ENCODE measurements around the gene BOD1L2. TPM values are rescaled to one million over a fixed set of nuclear protein-coding genes. Genes with fewer than 3 reads are reported as not detected.

BOD1L2 gene
- polyA plus RNA-seq (2012; ENCODE audit: missing spikeins), result not detected

DNA sequence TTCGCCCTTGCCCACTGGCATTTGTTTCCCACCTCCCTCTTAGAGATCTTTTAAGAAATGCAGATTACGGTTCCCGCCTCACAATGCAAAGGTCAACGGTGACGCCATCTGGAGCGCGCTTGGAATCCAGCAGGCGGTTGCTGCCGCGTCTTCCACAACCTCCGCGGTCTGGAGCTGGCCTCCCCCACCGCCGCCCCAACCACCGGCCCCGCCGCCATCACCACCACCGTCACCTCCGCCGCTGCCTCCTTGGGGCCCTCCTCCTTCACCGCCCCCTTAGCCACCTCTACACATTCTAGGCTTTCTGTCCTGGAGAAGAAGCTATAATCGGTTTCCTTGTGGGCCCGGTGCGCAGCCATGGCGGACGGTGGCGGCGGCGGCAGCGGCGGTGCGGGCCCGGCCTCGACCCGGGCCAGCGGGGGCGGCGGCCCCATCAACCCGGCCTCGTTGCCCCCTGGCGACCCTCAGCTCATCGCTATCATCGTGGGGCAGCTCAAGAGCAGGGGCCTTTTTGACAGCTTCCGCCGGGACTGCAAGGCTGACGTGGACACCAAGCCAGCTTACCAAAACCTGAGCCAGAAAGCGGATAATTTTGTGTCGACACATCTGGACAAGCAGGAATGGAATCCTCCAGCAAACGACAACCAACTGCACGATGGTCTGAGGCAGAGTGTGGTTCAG lies at the start of gene BOD1L2:
TSS of gene BOD1L2 (plus strand) at position 132 of the 681 bp plus-strand sequence. CDS start at position 358, 226 bp downstream.
- DNase-seq (ENCODE audit: insufficient read length), result no peak
- TF ChIP-seq POLR2A (IDR thresholded peaks at IDR 0.05; ENCODE audit: low read depth, low read length) (no peak), POLR2AphosphoS5 (IDR thresholded peaks at IDR 0.05; ENCODE audit: low read depth, low read length) (no peak), TAF1 (IDR thresholded peaks at IDR 0.05; ENCODE audit: borderline replicate concordance, low read depth, low read length) (no peak)
- no peak for FAIRE-seq

DNA sequence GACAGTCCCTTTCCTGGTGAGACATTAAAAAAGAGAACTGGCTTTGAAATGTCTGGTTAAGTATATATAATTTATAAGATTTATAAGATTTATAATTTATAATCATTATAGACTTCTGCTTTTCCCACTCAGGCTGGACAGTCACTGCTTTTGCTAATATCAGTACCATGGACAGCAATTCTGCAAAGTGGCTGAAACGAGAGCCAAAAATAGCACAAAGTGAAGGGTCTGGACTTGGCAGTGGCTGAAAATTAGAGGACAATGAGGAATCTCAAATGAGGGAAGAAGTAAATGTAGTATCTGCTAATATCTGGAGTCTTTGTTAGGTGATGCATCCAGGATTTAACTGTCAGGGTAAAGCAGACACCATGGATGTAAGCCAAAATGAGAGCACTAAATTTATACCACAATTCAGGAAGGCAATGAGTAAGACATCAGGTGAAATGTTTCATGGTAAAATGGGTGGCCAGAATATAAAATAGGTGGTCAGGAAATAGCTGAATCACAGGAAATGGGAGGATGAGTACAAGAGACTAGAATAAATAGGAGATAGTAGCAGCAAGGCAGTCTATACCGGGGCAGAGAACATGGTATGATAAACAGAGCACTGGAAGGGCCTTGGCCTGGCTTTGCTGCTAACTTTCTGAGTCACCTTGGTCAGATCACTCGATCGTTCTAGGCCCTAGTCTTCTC lies 39.6 kb upstream of the BOD1L2 start:
- no peak for TF ChIP-seq POLR2A (IDR thresholded peaks at IDR 0.05; ENCODE audit: low read depth, low read length)
- TF ChIP-seq POLR2AphosphoS5 (IDR thresholded peaks at IDR 0.05; ENCODE audit: low read depth, low read length), result no peak
- no peak for TF ChIP-seq TAF1 (IDR thresholded peaks at IDR 0.05; ENCODE audit: borderline replicate concordance, low read depth, low read length)
- no peak for FAIRE-seq
- no peak for DNase-seq (ENCODE audit: insufficient read length)

DNA sequence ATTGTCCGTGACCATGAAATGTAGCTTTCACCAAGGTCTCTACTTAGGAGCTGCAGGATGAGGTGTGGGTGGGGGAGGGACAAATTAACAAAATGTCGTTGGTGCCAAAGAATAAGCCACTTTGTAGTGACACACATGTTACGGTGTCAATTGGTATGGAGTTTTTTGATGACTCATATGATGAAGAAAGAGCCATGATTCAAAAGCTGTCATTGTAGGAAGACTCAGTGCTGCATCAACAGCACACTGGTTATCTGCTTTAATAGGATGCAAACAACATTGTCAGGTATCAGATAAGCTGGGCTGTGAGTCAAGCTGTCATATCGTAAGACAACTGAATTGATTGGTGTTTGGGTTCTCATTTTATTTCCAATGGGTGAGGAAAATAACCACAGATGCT lies 36.6 kb upstream of the BOD1L2 start:
- TF ChIP-seq TAF1 (IDR thresholded peaks at IDR 0.05; ENCODE audit: borderline replicate concordance, low read depth, low read length) (no peak), POLR2AphosphoS5 (IDR thresholded peaks at IDR 0.05; ENCODE audit: low read depth, low read length) (no peak), POLR2A (IDR thresholded peaks at IDR 0.05; ENCODE audit: low read depth, low read length) (no peak)
- no peak for FAIRE-seq
- DNase-seq (ENCODE audit: insufficient read length), result no peak

DNA sequence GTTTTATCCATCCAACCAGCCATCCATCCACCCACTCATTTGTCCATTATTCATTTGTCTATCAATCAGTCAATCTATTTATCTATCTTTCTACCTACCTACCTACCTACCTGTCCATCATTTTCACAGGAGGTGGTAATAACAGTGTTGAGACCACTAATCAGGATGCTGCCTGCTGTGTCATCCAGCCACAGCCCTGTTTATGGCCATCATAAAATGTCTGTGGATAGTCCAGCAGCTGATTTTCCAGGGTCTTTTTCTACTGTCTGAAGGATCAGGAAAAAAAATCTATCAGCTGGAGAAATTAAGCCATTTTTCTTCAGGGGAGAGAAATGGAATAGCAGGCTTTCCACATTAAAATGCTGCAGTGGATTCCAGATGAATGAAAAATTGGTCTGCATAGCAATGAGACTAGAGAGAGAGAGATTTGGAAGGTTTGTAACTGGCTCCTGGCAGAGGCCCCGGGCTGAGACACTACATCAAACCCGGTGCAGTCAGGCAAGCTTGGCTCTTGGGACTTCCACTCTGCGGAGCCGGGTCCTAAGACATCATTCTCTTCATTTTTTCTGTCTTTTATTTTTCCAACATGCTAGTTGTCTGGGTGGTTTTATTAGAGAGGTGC lies 33.0 kb upstream of the BOD1L2 start:
- no peak for TF ChIP-seq POLR2AphosphoS5 (IDR thresholded peaks at IDR 0.05; ENCODE audit: low read depth, low read length)
- TF ChIP-seq POLR2A (IDR thresholded peaks at IDR 0.05; ENCODE audit: low read depth, low read length), result no peak
- no peak for TF ChIP-seq TAF1 (IDR thresholded peaks at IDR 0.05; ENCODE audit: borderline replicate concordance, low read depth, low read length)
- FAIRE-seq (no peak), DNase-seq (ENCODE audit: insufficient read length) (no peak)

DNA sequence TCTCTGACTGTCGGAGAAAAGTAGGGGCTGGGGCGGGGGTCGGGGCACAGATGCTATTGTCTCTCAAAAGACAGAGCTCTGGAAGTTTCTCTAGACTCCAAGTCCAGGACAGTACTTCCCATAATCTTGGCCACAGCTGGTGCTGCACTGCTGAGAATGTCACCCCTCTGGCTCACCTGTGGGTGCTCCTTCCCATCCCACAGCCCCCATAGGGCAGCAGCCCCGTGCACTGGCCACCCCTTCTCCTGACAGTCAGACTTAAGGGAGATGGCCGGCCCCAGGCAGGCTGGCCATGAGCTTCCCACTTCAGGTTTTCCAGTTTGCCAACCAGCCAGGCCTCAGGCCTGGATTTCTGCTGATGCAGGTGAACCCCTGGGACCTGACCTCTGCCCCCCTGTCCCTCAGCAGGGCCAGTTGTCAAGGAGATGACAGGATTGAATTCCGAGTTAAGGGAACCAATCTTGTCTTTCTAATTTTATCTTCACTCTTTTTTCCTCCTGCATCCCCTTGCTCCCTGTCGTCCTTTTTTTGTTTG lies 30.2 kb upstream of the BOD1L2 start:
- TF ChIP-seq TAF1 (IDR thresholded peaks at IDR 0.05; ENCODE audit: borderline replicate concordance, low read depth, low read length) (no peak), POLR2A (IDR thresholded peaks at IDR 0.05; ENCODE audit: low read depth, low read length) (no peak), POLR2AphosphoS5 (IDR thresholded peaks at IDR 0.05; ENCODE audit: low read depth, low read length) (no peak)
- DNase-seq (ENCODE audit: insufficient read length), result no peak
- FAIRE-seq, result no peak

DNA sequence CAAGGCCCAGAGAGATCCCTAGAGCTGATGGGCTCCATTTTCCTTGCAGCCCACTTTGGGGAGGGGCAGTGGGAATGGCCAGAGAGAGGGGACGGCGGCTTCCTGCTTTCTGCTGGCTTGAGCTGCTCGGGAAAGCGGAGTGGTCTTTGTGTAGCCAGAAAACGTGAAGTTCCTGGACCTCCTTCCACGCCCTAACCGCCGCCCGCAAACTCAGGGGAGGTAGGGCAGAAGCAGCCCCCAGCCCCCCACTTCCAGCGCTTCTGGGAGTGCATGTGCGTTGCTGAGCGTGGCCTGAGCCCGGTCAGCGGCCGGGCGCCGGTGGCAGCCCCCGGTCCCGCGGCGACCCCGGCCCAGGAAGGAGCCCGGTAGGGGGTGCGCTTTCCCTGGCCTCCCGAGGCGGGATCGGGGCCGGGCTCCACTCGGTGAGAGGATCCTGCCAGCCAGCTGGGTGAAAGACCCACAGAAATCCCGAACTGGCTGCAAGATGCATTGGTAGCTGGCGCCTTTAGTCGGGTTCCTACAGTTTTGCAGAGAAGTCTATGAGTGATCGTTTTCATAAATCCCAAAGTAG lies 25.3 kb upstream of the BOD1L2 start:
- TF ChIP-seq POLR2A (IDR thresholded peaks at IDR 0.05; ENCODE audit: low read depth, low read length) (no peak), POLR2AphosphoS5 (IDR thresholded peaks at IDR 0.05; ENCODE audit: low read depth, low read length) (no peak), TAF1 (IDR thresholded peaks at IDR 0.05; ENCODE audit: borderline replicate concordance, low read depth, low read length) (no peak)
- DNase-seq (ENCODE audit: insufficient read length), result no peak
- FAIRE-seq, result no peak

DNA sequence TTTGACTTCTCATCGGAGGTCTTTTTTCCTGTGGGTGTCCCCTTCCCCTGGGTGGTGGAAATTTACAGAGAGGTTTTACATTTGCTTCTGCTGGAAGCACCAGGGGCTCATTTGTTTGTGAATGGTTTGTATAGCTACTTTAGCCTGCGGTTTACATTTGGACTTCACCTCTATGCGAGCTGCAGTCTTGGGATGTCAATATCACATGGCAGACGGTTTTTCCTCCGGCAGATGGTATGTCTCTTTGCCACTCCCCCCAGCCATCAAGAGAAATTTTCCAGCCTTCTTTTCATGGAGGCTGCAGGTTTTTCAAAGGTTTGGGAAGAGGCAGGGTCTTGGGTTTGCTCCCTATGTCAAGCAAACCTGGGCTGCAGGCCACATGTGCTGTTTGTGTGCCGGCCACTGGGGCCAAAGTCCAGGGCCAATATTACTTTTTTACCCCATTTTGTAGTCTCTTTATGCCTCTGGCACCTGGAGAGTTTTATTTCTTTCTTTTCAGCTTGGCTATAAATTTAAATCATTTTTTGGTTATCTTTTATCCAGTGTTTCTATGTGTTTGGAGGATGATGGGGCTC lies 23.9 kb upstream of the BOD1L2 start:
- DNase-seq (ENCODE audit: insufficient read length) (no peak), FAIRE-seq (no peak)

DNA sequence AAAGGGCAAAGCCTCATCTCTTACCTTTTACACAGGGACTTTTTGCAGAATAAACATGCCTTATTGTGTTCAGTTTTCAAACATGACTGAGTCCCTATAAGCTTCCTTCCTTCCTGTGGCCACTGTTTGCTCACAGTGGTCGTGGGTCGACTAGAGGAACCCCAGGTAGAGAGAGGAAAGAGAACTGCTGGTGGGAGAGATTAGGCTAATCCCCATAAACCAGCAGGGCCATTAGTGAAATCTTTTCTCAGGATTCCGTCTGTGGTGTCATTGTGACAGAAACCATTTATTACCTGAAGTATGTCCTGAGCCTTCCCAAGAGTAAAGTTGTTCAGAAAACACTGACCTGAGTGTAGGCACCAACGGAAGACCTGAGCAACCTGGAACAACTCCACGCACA lies 21.3 kb upstream of the BOD1L2 start:
- DNase-seq (ENCODE audit: insufficient read length) (no peak), FAIRE-seq (no peak)
- TF ChIP-seq POLR2A (IDR thresholded peaks at IDR 0.05; ENCODE audit: low read depth, low read length) (no peak), TAF1 (IDR thresholded peaks at IDR 0.05; ENCODE audit: borderline replicate concordance, low read depth, low read length) (no peak), POLR2AphosphoS5 (IDR thresholded peaks at IDR 0.05; ENCODE audit: low read depth, low read length) (no peak)

More for the DNA sequence above, 23.9 kb upstream of the BOD1L2 start:
- TF ChIP-seq POLR2AphosphoS5 (IDR thresholded peaks at IDR 0.05; ENCODE audit: low read depth, low read length) (no peak), POLR2A (IDR thresholded peaks at IDR 0.05; ENCODE audit: low read depth, low read length) (no peak), TAF1 (IDR thresholded peaks at IDR 0.05; ENCODE audit: borderline replicate concordance, low read depth, low read length) (no peak)

DNA sequence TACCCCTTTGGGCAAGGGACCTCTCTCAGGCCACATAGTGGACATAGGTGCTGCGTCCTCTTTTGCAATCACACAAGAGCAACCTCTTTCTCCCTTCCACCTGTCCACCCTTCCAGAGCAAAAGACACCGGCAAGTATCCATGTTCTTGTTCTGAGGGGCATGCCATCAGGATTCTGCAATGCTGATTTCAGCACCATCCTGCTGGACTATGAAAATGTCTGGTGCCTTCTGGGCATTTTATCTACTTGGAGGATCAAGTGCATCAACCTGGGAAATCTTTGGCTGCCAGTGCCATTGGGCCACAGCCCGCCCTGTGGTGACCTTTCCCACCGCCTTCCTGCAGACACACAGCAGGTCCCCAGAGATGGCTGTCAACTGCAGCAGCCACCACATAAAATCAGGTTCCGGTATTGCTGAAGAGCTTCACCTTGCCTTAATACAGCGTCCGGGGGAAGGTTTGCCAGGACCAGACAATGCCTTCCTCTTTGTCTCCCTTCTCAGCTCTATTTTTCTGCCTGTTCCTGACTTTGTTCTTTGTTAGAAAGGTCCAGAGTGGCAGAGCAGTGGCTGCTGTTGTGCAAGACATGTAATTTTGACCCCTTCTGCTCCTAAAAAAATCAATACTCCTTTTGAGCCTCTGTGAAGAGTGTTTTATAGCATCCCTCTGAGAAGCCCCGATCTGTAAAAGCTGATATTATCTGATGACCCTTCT lies 18.5 kb upstream of the BOD1L2 start:
- no peak for DNase-seq (ENCODE audit: insufficient read length)

DNA sequence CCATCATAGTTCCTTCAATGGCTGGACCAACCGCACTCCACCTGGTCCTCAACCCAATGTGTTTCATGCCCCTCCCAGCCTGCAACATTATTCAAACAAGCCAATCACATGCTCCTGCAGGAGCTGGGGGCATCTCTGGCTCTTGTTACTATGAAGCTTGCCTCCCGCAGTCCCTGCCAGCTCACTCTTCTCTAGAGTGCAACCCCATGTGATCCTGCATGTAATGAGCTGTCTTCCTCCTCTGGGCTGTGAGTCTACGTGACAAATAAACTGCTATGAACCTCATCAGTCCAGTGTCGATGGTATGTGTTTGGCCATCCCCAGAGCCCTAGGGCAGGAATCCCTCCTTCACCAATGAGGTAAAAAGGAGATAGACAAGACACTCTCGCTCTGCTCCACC lies 15.8 kb upstream of the BOD1L2 start:
- no peak for FAIRE-seq
- no peak for TF ChIP-seq POLR2AphosphoS5 (IDR thresholded peaks at IDR 0.05; ENCODE audit: low read depth, low read length)
- no peak for TF ChIP-seq TAF1 (IDR thresholded peaks at IDR 0.05; ENCODE audit: borderline replicate concordance, low read depth, low read length)
- TF ChIP-seq POLR2A (IDR thresholded peaks at IDR 0.05; ENCODE audit: low read depth, low read length), result no peak
- no peak for DNase-seq (ENCODE audit: insufficient read length)

More for the DNA sequence above, 18.5 kb upstream of the BOD1L2 start:
- no peak for TF ChIP-seq POLR2A (IDR thresholded peaks at IDR 0.05; ENCODE audit: low read depth, low read length)
- no peak for TF ChIP-seq TAF1 (IDR thresholded peaks at IDR 0.05; ENCODE audit: borderline replicate concordance, low read depth, low read length)
- TF ChIP-seq POLR2AphosphoS5 (IDR thresholded peaks at IDR 0.05; ENCODE audit: low read depth, low read length), result no peak
- no peak for FAIRE-seq

Measured in GM12892 (cell line).